GM12878 (cell line): Measurements from ENCODE around the gene OOEP. TPM values are rescaled to one million over a fixed set of nuclear protein-coding genes. Genes with fewer than 3 reads are reported as not detected.

ENCODE experiments used
- ATAC-seq: fragments of 200-7000 bp; cut with Tn5 transposase; 3 replicates; pipeline ENCODE4 v1.9.1; 2020; ENCODE audit warnings: mild to moderate bottlenecking, moderate library complexity
- BruUV-seq: library from RNA; stranded (reverse); fragments of 400-500 nt; replicated peaks from 2 replicates; lab custom pipeline; 2021; lab: Mats Ljungman, UMichigan
- CTCF ChIA-PET: fragments of 300-600 bp; sonication (Branson Sonifier 250); formaldehyde crosslinking; extraction: SDS; loops from one replicate; lab custom pipeline; 2021; ENCODE audit warnings: inconsistent platforms; lab: Yijun Ruan, JAX
- POLR2A ChIA-PET: fragments of 350-600 bp; formaldehyde crosslinking; extraction: SDS; loops from one replicate; lab custom pipeline; 2021; ENCODE audit warnings: inconsistent platforms; lab: Charles Lee
- RAD21 ChIA-PET: fragments of 300-600 bp; sonication (Branson Sonifier 250); formaldehyde crosslinking; loops from one replicate; lab custom pipeline; 2023; ENCODE audit warnings: antibody characterized with exemption; ENCODE audit not compliant: unreplicated experiment; lab: Charles Lee
- SMC1A ChIA-PET: fragments of 300-600 bp; sonication (Branson Sonifier 250); formaldehyde crosslinking; loops from one replicate; lab custom pipeline; 2023; ENCODE audit not compliant: unreplicated experiment, uncharacterized antibody; lab: Charles Lee
- DNase-seq: peaks from one replicate; pipeline ENCODE4 v3.0.0-alpha.2; 2011; ENCODE audit warnings: low read depth, low spot score
- FAIRE-seq: peaks from 3 replicates; lab custom pipeline; 2011; peaks lifted over from hg19 to GRCh38; lab: Jason Lieb, UNC
- H2AFZ ChIP-seq: 2 replicates; pipeline ENCODE4 v1.6.0; 2011; ENCODE audit warnings: low read depth, low read length, control low read depth; ENCODE audit not compliant: control insufficient read depth
- H3K27ac ChIP-seq: 2 replicates; pipeline ENCODE4 v1.5.1; 2011; ENCODE audit warnings: control low read depth; ENCODE audit not compliant: control insufficient read depth, insufficient read depth
- H3K27me3 ChIP-seq, 2 experiments: replicated peaks in 1 of 2; 2 replicates each; pipeline versions ENCODE4 v1.6.0 to v1.6.1; 2011; ENCODE audit warnings: low read length in 1 of 2; ENCODE audit not compliant: control insufficient read depth in 2 of 2, insufficient read depth in 2 of 2
- H3K36me3 ChIP-seq, 2 experiments: 2 replicates each; pipeline ENCODE4 v1.5.1; 2011; ENCODE audit warnings: low read length in 1 of 2; ENCODE audit not compliant: control insufficient read depth in 2 of 2, insufficient read depth in 2 of 2
- H3K4me1 ChIP-seq: 2 replicates; pipeline ENCODE4 v1.6.1; 2011; ENCODE audit warnings: mild to moderate bottlenecking, low read length, moderate library complexity, mixed read lengths; ENCODE audit not compliant: control insufficient read depth, insufficient read depth
- H3K4me2 ChIP-seq: 2 replicates; pipeline ENCODE4 v1.6.0; 2011; ENCODE audit warnings: control low read depth; ENCODE audit not compliant: control insufficient read depth, insufficient read depth
- H3K4me3 ChIP-seq: fragments of 200-600 bp; sonication (generic); 2 replicates; pipeline ENCODE4 v1.5.1; 2016
- H3K79me2 ChIP-seq: 2 replicates; pipeline ENCODE4 v1.6.0; 2011; ENCODE audit warnings: low read length; ENCODE audit not compliant: control insufficient read depth, insufficient read depth
- H3K9ac ChIP-seq: 2 replicates; pipeline ENCODE4 v1.8.0; 2011; ENCODE audit warnings: low read length, control low read depth, mixed read lengths; ENCODE audit not compliant: control insufficient read depth, insufficient read depth
- H3K9me3 ChIP-seq: replicated peaks from 3 replicates; pipeline ENCODE4 v1.5.1; 2011; ENCODE audit warnings: mild to moderate bottlenecking, low read length; ENCODE audit not compliant: control insufficient read depth, insufficient read depth
- H4K20me1 ChIP-seq: 2 replicates; pipeline ENCODE4 v1.6.0; 2011; ENCODE audit not compliant: control insufficient read depth, insufficient read depth
- ASH2L ChIP-seq: fragments of 300-600, 200-600 bp; sonication (generic); IDR thresholded peaks from 2 replicates; pipeline ENCODE4 v1.6.1; 2017; ENCODE audit warnings: low read depth, mild to moderate bottlenecking, borderline replicate concordance
- NBN ChIP-seq: fragments of 450-650 bp; IDR thresholded peaks from 2 replicates; pipeline ENCODE4 v1.6.1; 2016
- NFIC ChIP-seq: IDR thresholded peaks from 2 replicates; pipeline ENCODE4 v1.6.1; 2012; ENCODE audit warnings: low read depth, mild to moderate bottlenecking, inconsistent platforms, low read length, moderate library complexity
- NFXL1 ChIP-seq: fragments of 450-650 bp; IDR thresholded peaks from 2 replicates; pipeline ENCODE4 v1.6.1; 2017; ENCODE audit warnings: antibody characterized with exemption, mild to moderate bottlenecking, borderline replicate concordance
- POU2F2 ChIP-seq: IDR thresholded peaks from 3 replicates; pipeline ENCODE4 v1.6.1; 2011; ENCODE audit warnings: low read depth, mild to moderate bottlenecking, low read length, borderline replicate concordance
- SRF ChIP-seq, 2 experiments: IDR thresholded peaks; 2 replicates each; pipeline ENCODE4 v1.6.1; 2011; ENCODE audit warnings: low read depth in 2 of 2, low read length in 2 of 2, mild to moderate bottlenecking in 1 of 2, moderate library complexity in 1 of 2
- STAT1 ChIP-seq: fragments of 450-650 bp; conservative IDR thresholded peaks from 2 replicates; pipeline ENCODE4 v1.6.1; 2014; ENCODE audit warnings: antibody characterized with exemption, mild to moderate bottlenecking
- SUPT20H ChIP-seq: IDR thresholded peaks from 2 replicates; pipeline ENCODE4 v1.6.1; 2011; ENCODE audit warnings: low read depth, mild to moderate bottlenecking, low read length, moderate library complexity, borderline replicate concordance; ENCODE audit not compliant: control insufficient read depth
- SUZ12 ChIP-seq: fragments of 200-600 bp; sonication (generic); IDR thresholded peaks from one replicate; pipeline ENCODE4 v1.6.1; 2018; ENCODE audit warnings: antibody characterized with exemption, mild to moderate bottlenecking; ENCODE audit not compliant: unreplicated experiment
- WRNIP1 ChIP-seq: IDR thresholded peaks from 2 replicates; pipeline ENCODE4 v1.6.1; 2011; ENCODE audit warnings: low read depth, low read length, improper control_type of control experiment, borderline replicate concordance
- ZBTB11 ChIP-seq: fragments of 450-650 bp; formaldehyde crosslinking; IDR thresholded peaks from 2 replicates; pipeline ENCODE4 v1.5.0; 2022; ENCODE audit warnings: mild to moderate bottlenecking, missing genetic modification characterization
- ZNF217 ChIP-seq: fragments of 450-650 bp; IDR thresholded peaks from 2 replicates; pipeline ENCODE4 v1.6.1; 2017; ENCODE audit warnings: antibody characterized with exemption, mild to moderate bottlenecking
- ZNF24 ChIP-seq: fragments of 450-650 bp; IDR thresholded peaks from 2 replicates; pipeline ENCODE4 v1.6.1; 2017; ENCODE audit warnings: antibody characterized with exemption, mild to moderate bottlenecking
- WGBS: methylation state at CpG from one replicate; pipeline ENCODE4 v1.1.6; 2016; ENCODE audit warnings: low lambda C conversion rate; ENCODE audit not compliant: insufficient replicate concordance, insufficient coverage; ENCODE audit errors: missing lambda C conversion rate; 5-methylcytosine and 5-hydroxymethylcytosine counted together
- in situ Hi-C: fragments of 300-500 bp; cut with MboI; formaldehyde crosslinking; loops from 9 replicates; pipeline ENCODE4 v1.14.3; 2018; ENCODE audit warnings: mixed read lengths
- intact Hi-C: fragments of 100-400 bp; cut with micrococcal nuclease; formaldehyde crosslinking; loops from one replicate; pipeline ENCODE4 v1.14.2; 2022; ENCODE audit not compliant: unreplicated experiment
- polyA plus RNA-seq, 11 experiments: library from polyadenylated mRNA; depleted of rRNA in 4 of 11; unstranded in 6 of 11; stranded (reverse) in 5 of 11; fragments of >200 nt; fragmentation: Nextera tagmentation in 4 of 11; fragmentation: Illumina TruSeq in 1 of 11; extraction: Ambion mirVana in 4 of 11; extraction: Trizol in 1 of 11; gene quantifications; 1 replicate in 1 of 11; 2 replicates in 10 of 11; pipeline versions ENCODE4 v1.2.1 to v1.2.3, GENCODE V29; 2011 to 2016; ENCODE audit warnings: inconsistent platforms in 2 of 11, missing spikeins in 2 of 11, low read depth in 1 of 11
- total RNA-seq, 4 experiments: library from RNA; depleted of rRNA in 3 of 4; stranded (reverse); fragments of >200 nt in 3 of 4; fragmentation: Illumina TruSeq in 1 of 4; extraction: Trizol in 1 of 4; gene quantifications; 2 replicates each; pipeline versions ENCODE4 v1.2.1 to v1.2.3, GENCODE V29; 2013 to 2021

OOEP gene
- total and polyA plus RNA-seq, 10 of the 15 experiments (the other 5 are each of a cell fraction or from before 2014, with no cell fraction given): 0.08 TPM; not detected in 9

GRCh38 chr6:73418081-73418741 is 48.5 kb upstream of the OOEP start:
- no peak for ATAC-seq
- Histone ChIP-seq H3K9me3 (no peaks in the 10 kb centered on the region), H2AFZ (no peak overlapping the region), H3K79me2 (no peaks in the 10 kb centered on the region), H3K27ac (no peak overlapping the region), H3K4me3 (no peak overlapping the region), H3K9ac (no peak overlapping the region), H3K27me3 (no peaks in the 10 kb centered on the region), H3K4me1 (no peaks in the 10 kb centered on the region), H3K4me2 (no peak overlapping the region), H4K20me1 (no peaks in the 10 kb centered on the region), H3K36me3 (peaks cover 4 to 19% of the 10 kb centered on the region in 2 experiments)
- in situ Hi-C loops (no loop called here), intact Hi-C loops (no loop called here)
- POLR2A ChIA-PET: interaction anchor here (0.5 kb wide), 1 partner anchor 1079 kb away, joined by 5 read pairs; no protein-coding TSS in a partner anchor
- no TSS peak for BruUV-seq
- FAIRE-seq: no peak
- no peak for TF ChIP-seq ZNF24
- DNase-seq: no peak
- RAD21 ChIA-PET: no interaction called here
- CTCF ChIA-PET: interaction anchor here (0.9 kb wide), 1 partner anchor 235 kb away, joined by 3 read pairs; no protein-coding TSS in a partner anchor
- SMC1A ChIA-PET: no interaction called here
- WGBS: 69% methylated on average over 11 of the region's 11 CpGs

- no peaks in the 10 kb centered on the region for H3K79me2 ChIP-seq
- no peak overlapping the region for H2AFZ ChIP-seq
- no peaks in the 10 kb centered on the region for H3K27me3 ChIP-seq
- CTCF ChIA-PET: no interaction called here
- WGBS: 96% methylated on average over 3 of the region's 3 CpGs
- H3K4me3 ChIP-seq: no peak overlapping the region
- FAIRE-seq: no peak
- RAD21 ChIA-PET: no interaction called here
- POLR2A ChIA-PET: no interaction called here
- no peaks in the 10 kb centered on the region for H3K9me3 ChIP-seq
- ATAC-seq: no peak
- DNase-seq: no peak
- no peak overlapping the region for H3K27ac ChIP-seq
- H3K9ac ChIP-seq: no peak overlapping the region
- no peak for TF ChIP-seq POU2F2
- TF ChIP-seq ZBTB11 (CRISPR knock-in tag): no peak
- no peak for TF ChIP-seq WRNIP1
- TF ChIP-seq NFIC: no peak
- TF ChIP-seq SUZ12: no peak
- no peak for TF ChIP-seq SRF (IDR thresholded peaks at IDR 0.05; ENCODE audit: low read depth in 2 of 2, low read length in 2 of 2)
- no peak for TF ChIP-seq STAT1
- no peak for TF ChIP-seq NBN
- no peak for TF ChIP-seq SUPT20H
- no peak for TF ChIP-seq ASH2L
- TF ChIP-seq ZNF217: no peak
- TF ChIP-seq NFXL1: no peak
- TF ChIP-seq, all 136 proteins: peak for 0
- Histone ChIP-seq H3K4me2 (no peak overlapping the region), H3K4me1 (no peaks in the 10 kb centered on the region), H4K20me1 (no peaks in the 10 kb centered on the region), H3K36me3 (peaks cover 0 to 5% of the 10 kb centered on the region in 2 experiments; a peak in 1 of 4 replicates)
- SMC1A ChIA-PET: no interaction called here
- in situ Hi-C loops (no loop called here), intact Hi-C loops (no loop called here)
- no TSS peak for BruUV-seq
Measured at GRCh38 chr6:73413102-73413501, 43.4 kb upstream of the OOEP start.
